Trophoblast cell (in vitro differentiated cells and primary cell): ENCODE measurements around the gene CYB5R3.
A peak's percentile ranks its signal among the peaks of the same experiment; 100 is the strongest.

Source experiments
- DNase-seq, 2 donors: peaks; one replicate each; pipeline ENCODE4 v3.0.0-alpha.2; 2016
- H2AFZ ChIP-seq: 2 replicates; pipeline ENCODE4 v1.6.1; 2013; ENCODE audit warnings: low read length, moderate library complexity, mild to moderate bottlenecking; ENCODE audit not compliant: insufficient read depth, poor library complexity
- H2AK5ac ChIP-seq: 2 replicates; pipeline ENCODE4 v1.6.1; 2013; ENCODE audit warnings: mild to moderate bottlenecking, low read length
- H2BK120ac ChIP-seq: 2 replicates; pipeline ENCODE4 v1.6.1; 2013; ENCODE audit warnings: low read length, mild to moderate bottlenecking, moderate library complexity; ENCODE audit not compliant: insufficient read depth, poor library complexity
- H2BK12ac ChIP-seq: 2 replicates; pipeline ENCODE4 v1.6.1; 2013; ENCODE audit warnings: mild to moderate bottlenecking, low read length, moderate library complexity
- H2BK5ac ChIP-seq: 2 replicates; pipeline ENCODE4 v1.6.1; 2013; ENCODE audit warnings: low read length, low read depth, moderate library complexity, mild to moderate bottlenecking; ENCODE audit not compliant: poor library complexity
- H3K14ac ChIP-seq: 2 replicates; pipeline ENCODE4 v1.6.1; 2013; ENCODE audit warnings: mild to moderate bottlenecking, low read length
- H3K18ac ChIP-seq: 2 replicates; pipeline ENCODE4 v1.6.1; 2013; ENCODE audit warnings: mild to moderate bottlenecking, low read length
- H3K23ac ChIP-seq: 2 replicates; pipeline ENCODE4 v1.6.1; 2013; ENCODE audit warnings: low read length
- H3K27ac ChIP-seq: 2 replicates; pipeline ENCODE4 v1.5.1; 2013; ENCODE audit warnings: low read depth, mild to moderate bottlenecking, inconsistent platforms, low read length, moderate library complexity
- H3K27me3 ChIP-seq: 2 replicates; pipeline ENCODE4 v1.6.1; 2013; ENCODE audit warnings: inconsistent platforms, mild to moderate bottlenecking, low read length, moderate library complexity; ENCODE audit not compliant: insufficient read depth
- H3K36me3 ChIP-seq, 2 experiments: 1 replicate in 1 of 2; 2 replicates in 1 of 2; pipeline ENCODE4 v1.6.1; 2013; ENCODE audit warnings: low read length in 2 of 2, mild to moderate bottlenecking in 2 of 2, moderate library complexity in 1 of 2; ENCODE audit not compliant: insufficient read depth in 2 of 2, control insufficient read depth in 1 of 2
- H3K4ac ChIP-seq: 2 replicates; pipeline ENCODE4 v1.6.1; 2013; ENCODE audit warnings: low read depth, mild to moderate bottlenecking, low read length, moderate library complexity
- H3K4me1 ChIP-seq, 2 experiments: 1 replicate in 1 of 2; 2 replicates in 1 of 2; pipeline ENCODE4 v1.6.1; 2013; ENCODE audit warnings: low read length in 2 of 2, mild to moderate bottlenecking in 2 of 2, moderate library complexity in 1 of 2; ENCODE audit not compliant: insufficient read depth in 2 of 2, control insufficient read depth in 1 of 2
- H3K4me2 ChIP-seq: 2 replicates; pipeline ENCODE4 v1.6.1; 2013; ENCODE audit warnings: inconsistent platforms, mild to moderate bottlenecking, low read length, moderate library complexity
- H3K4me3 ChIP-seq: 2 replicates; pipeline ENCODE4 v1.5.1; 2013; ENCODE audit warnings: mild to moderate bottlenecking, low read depth, low read length, inconsistent platforms
- H3K79me1 ChIP-seq: one replicate; pipeline ENCODE4 v1.6.1; 2013; ENCODE audit warnings: low read length
- H3K79me2 ChIP-seq: 2 replicates; pipeline ENCODE4 v1.6.1; 2013; ENCODE audit warnings: low read length, mild to moderate bottlenecking; ENCODE audit not compliant: control insufficient read depth, insufficient read depth, poor library complexity
- H3K9ac ChIP-seq: 2 replicates; pipeline ENCODE4 v1.6.1; 2013; ENCODE audit warnings: mild to moderate bottlenecking, low read length
- H3K9me3 ChIP-seq: 2 replicates; pipeline ENCODE4 v1.6.1; 2013; ENCODE audit warnings: low read depth, mild to moderate bottlenecking, control low read depth, inconsistent platforms, low read length; ENCODE audit not compliant: insufficient read depth
- H4K12ac ChIP-seq: 2 replicates; pipeline ENCODE4 v1.6.1; 2013; ENCODE audit warnings: low read depth, mild to moderate bottlenecking, low read length, moderate library complexity
- H4K8ac ChIP-seq: 2 replicates; pipeline ENCODE4 v1.6.1; 2013; ENCODE audit warnings: low read depth, mild to moderate bottlenecking, low read length, moderate library complexity
- H4K91ac ChIP-seq: one replicate; pipeline ENCODE4 v1.6.1; 2013; ENCODE audit warnings: low read depth, mild to moderate bottlenecking, low read length, moderate library complexity
- WGBS: extraction: QIAGEN DNeasy Blood & Tissue Kit; methylation state at CpG from one replicate; pipeline ENCODE4 v1.1.7; 2013; ENCODE audit warnings: missing lambda C conversion rate; ENCODE audit not compliant: insufficient read length, insufficient coverage; ENCODE audit errors: extremely low coverage; 5-methylcytosine and 5-hydroxymethylcytosine counted together

The CYB5R3 gene

DNA sequence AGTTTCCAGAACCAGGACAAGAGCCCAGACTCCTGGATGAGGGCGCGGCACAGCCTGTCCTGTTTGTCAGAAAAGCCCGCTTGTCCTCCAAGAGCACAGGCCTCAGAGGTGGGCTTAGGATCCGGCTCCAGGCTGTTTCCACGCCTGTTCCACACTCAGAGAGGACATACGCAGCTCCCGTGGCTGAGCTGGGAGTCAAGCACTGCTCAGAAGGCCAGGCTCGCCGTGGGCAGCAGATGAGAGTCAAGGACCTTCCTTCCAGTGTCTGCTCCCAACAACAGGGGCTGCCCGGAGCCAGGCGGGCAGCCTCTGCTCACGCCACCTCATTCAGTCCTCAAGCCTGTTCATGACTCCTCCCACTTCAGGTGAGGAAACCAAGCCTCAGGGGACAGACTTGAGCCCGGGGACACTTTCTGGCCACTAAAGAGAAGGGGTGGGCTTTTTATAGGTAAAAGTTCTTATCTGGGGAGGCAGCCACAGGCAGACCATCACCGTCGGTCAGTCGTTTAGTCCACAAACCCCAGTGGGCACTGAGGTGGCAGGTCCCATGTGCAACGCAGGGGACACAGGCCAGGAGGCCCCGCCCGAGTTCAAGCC is 3.8 kb downstream of the CYB5R3 start:
- no CpG with 5 or more reads among the region's 19 CpGs for WGBS
- peak; percentile 42 to 68 for DNase-seq

DNA sequence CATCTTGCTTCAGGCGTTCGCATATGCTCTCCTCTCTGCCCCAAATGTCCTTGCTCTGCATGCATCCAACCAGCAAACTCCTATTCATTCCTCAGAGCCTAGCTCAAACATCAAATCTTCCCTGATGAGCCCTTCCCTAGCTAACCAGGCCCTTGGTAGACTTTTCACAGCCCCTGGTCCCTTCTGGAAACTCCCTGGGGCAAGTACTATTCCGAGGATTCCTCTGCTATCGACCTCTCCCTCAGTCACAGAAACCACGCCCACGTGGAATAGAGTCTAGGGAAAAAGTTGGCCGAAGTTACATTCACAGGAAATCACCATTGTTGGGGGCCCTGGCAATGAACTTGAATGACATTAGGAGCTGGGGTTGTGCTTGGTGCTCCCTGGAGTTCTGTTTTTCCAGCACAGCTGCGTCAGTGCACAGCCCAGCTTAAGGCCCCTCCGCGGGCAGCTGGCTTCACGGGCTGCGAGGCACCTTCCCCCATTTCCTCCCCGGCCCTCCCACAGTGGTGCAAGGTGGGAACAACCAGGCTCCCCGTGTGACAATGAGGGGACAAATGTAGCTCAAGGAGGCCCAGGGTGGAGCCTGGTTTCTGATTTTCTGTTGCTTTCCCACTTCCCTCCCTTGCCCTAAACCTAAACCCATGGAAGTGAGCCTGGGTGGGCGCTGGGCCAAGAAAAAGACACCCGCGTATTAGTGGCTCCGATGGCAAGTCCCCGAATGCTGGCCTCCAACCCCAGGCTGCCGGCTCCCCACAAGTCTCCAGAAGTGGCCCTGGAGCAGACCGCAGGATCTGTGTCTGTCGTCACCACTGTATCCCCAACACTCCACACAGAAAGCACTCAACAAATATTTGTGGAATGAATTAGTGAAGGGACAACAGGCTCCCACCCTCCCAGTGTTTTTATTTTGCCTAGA is 4.5 kb downstream of the CYB5R3 start:
- peak overlapping the region; percentile 1 for H3K4ac ChIP-seq
- no peak overlapping the region for H3K4me2 ChIP-seq
- no peak overlapping the region for H4K91ac ChIP-seq
- no peak overlapping the region for H2BK5ac ChIP-seq
- no peaks in the 10 kb centered on the region for H3K9me3 ChIP-seq
- no peak overlapping the region for H3K9ac ChIP-seq
- peaks cover 0 to 7% of the 10 kb centered on the region in 2 experiments for H3K36me3 ChIP-seq
- H2BK120ac ChIP-seq: no peak overlapping the region
- WGBS: no CpG with 5 or more reads among the region's 22 CpGs
- peaks cover 7% of the 10 kb centered on the region for H3K79me1 ChIP-seq
- H3K4me1 ChIP-seq: peaks cover 24 to 33% of the 10 kb centered on the region in 2 experiments
- no peak overlapping the region for H3K4me3 ChIP-seq
- peak in 1 of 2 donors; percentile 45 for DNase-seq
- H2BK12ac ChIP-seq: no peak overlapping the region
- peak overlapping the region; percentile 12 for H4K12ac ChIP-seq
- no peaks in the 10 kb centered on the region for H3K27me3 ChIP-seq
- peaks cover 18% of the 10 kb centered on the region for H3K79me2 ChIP-seq
- peak overlapping the region; percentile 7 for H2AK5ac ChIP-seq
- H2AFZ ChIP-seq: no peak overlapping the region
- H3K14ac ChIP-seq: no peak overlapping the region
- peak overlapping the region; percentile 17 for H3K18ac ChIP-seq
- H3K23ac ChIP-seq: no peak overlapping the region
- H3K27ac ChIP-seq: no peak overlapping the region
- H4K8ac ChIP-seq: no peak overlapping the region

More for the DNA sequence above, 3.8 kb downstream of the CYB5R3 start:
- no peak overlapping the region for H4K12ac ChIP-seq
- H3K4me1 ChIP-seq: peaks cover 25 to 34% of the 10 kb centered on the region in 2 experiments
- no peak overlapping the region for H2AFZ ChIP-seq
- H2BK120ac ChIP-seq: no peak overlapping the region
- H3K18ac ChIP-seq: peak overlapping the region; percentile 49
- no peak overlapping the region for H3K9ac ChIP-seq
- no peak overlapping the region for H3K4me3 ChIP-seq
- H4K91ac ChIP-seq: no peak overlapping the region
- no peak overlapping the region for H4K8ac ChIP-seq
- H3K23ac ChIP-seq: no peak overlapping the region
- peaks cover 8% of the 10 kb centered on the region for H3K79me1 ChIP-seq
- no peak overlapping the region for H2BK12ac ChIP-seq
- H3K9me3 ChIP-seq: no peaks in the 10 kb centered on the region
- peaks cover 0 to 7% of the 10 kb centered on the region in 2 experiments for H3K36me3 ChIP-seq
- H3K27me3 ChIP-seq: no peaks in the 10 kb centered on the region
- no peak overlapping the region for H3K4ac ChIP-seq
- no peak overlapping the region for H3K27ac ChIP-seq
- H2BK5ac ChIP-seq: no peak overlapping the region
- H2AK5ac ChIP-seq: no peak overlapping the region
- H3K4me2 ChIP-seq: no peak overlapping the region
- H3K14ac ChIP-seq: no peak overlapping the region
- peaks cover 19% of the 10 kb centered on the region for H3K79me2 ChIP-seq

DNA sequence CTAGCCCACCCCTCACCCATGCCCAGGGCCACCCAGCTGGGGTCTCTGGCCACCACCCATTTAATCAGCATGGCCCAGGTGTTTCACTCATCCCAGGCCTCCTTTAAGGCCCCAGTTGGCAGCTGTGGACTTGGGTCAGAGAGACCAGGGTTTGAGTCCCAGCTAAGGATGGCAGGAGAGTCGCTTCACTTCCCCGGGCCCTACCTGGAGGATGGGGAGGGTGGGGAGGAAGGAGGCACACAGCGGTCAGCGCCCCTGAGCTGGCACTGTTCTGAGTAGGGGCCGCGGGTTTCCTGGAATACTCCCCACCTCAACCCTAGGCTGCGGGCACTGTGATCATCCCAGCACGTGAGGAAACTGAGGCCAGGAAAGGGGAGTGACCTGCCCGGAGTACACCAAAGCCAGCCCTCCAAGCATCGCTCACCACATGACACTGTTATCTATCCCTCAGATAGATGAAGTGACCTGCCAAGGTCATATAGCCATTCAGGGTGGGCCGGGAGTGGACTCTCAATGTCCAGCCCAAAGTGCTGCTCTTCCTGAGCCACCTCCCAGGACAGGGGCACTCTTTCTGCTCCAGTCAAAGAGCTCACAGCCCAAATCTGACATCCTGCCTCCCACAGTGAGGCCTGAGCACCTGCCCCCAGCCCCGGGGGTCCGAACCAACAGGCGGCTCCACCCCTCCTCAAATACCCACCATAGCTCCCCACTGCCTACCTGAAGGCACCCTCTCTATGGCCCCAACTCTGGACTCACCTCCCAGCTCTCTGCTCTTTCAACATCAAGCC is 5.4 kb downstream of the CYB5R3 start:
- no peak overlapping the region for H2BK12ac ChIP-seq
- no peak overlapping the region for H3K4me3 ChIP-seq
- no peak overlapping the region for H4K8ac ChIP-seq
- H3K14ac ChIP-seq: no peak overlapping the region
- H3K9ac ChIP-seq: no peak overlapping the region
- no peak overlapping the region for H3K27ac ChIP-seq
- no peaks in the 10 kb centered on the region for H3K9me3 ChIP-seq
- no peak overlapping the region for H3K23ac ChIP-seq
- no peak overlapping the region for H2BK5ac ChIP-seq
- H2AK5ac ChIP-seq: no peak overlapping the region
- no peaks in the 10 kb centered on the region for H3K27me3 ChIP-seq
- no peak overlapping the region for H3K18ac ChIP-seq
- no peak overlapping the region for H3K4me2 ChIP-seq
- DNase-seq: no peak
- H4K91ac ChIP-seq: no peak overlapping the region
- H3K36me3 ChIP-seq: peaks cover 0 to 7% of the 10 kb centered on the region in 2 experiments
- H3K4me1 ChIP-seq: peaks cover 23 to 32% of the 10 kb centered on the region in 2 experiments
- no peak overlapping the region for H2BK120ac ChIP-seq
- H2AFZ ChIP-seq: no peak overlapping the region
- H4K12ac ChIP-seq: no peak overlapping the region
- peaks cover 14% of the 10 kb centered on the region for H3K79me2 ChIP-seq
- H3K4ac ChIP-seq: peak overlapping the region; percentile 10
- peaks cover 2% of the 10 kb centered on the region for H3K79me1 ChIP-seq
- no CpG with 5 or more reads among the region's 14 CpGs for WGBS
